Activated naive CD8-positive, alpha-beta T cell (primary cell): ENCODE measurements around the gene PSD.

Experiments
- H3K27ac Mint-ChIP-seq: one replicate; pipeline ENCODE4 v1.8.0; 2021; ENCODE audit warnings: mixed read lengths
- H3K27me3 Mint-ChIP-seq: one replicate; pipeline ENCODE4 v1.8.0; 2021; ENCODE audit warnings: mixed read lengths
- H3K36me3 Mint-ChIP-seq: one replicate; pipeline ENCODE4 v1.8.0; 2021; ENCODE audit warnings: mixed read lengths
- H3K4me1 Mint-ChIP-seq: one replicate; pipeline ENCODE4 v1.8.0; 2021; ENCODE audit warnings: low read depth, mixed read lengths
- H3K4me3 Mint-ChIP-seq: one replicate; pipeline ENCODE4 v1.8.0; 2021; ENCODE audit warnings: mild to moderate bottlenecking, mixed read lengths
- H3K9me3 Mint-ChIP-seq: one replicate; pipeline ENCODE4 v1.8.0; 2021; ENCODE audit warnings: low read depth, mixed read lengths

PSD gene

GRCh38 chr10:102431452-102432124 is 13.0 kb upstream of the PSD start:
- Mint-ChIP-seq H3K9me3 (no peaks in the 10 kb centered on the region), H3K4me3 (peak overlapping the region; percentile 93), H3K36me3 (peaks cover 2% of the 10 kb centered on the region), H3K4me1 (peaks cover 53% of the 10 kb centered on the region), H3K27ac (peak overlapping the region; percentile 90), H3K27me3 (no peaks in the 10 kb centered on the region)

GRCh38 chr10:102429468-102429867 is 10.9 kb upstream of the PSD start:
- H3K4me1 Mint-ChIP-seq: peaks cover 37% of the 10 kb centered on the region
- no peak overlapping the region for H3K27ac Mint-ChIP-seq
- H3K36me3 Mint-ChIP-seq: peaks cover 2% of the 10 kb centered on the region
- no peaks in the 10 kb centered on the region for H3K27me3 Mint-ChIP-seq
- H3K4me3 Mint-ChIP-seq: no peak overlapping the region
- no peaks in the 10 kb centered on the region for H3K9me3 Mint-ChIP-seq

- Mint-ChIP-seq H3K27me3 (no peaks in the 10 kb centered on the region), H3K36me3 (peaks cover 2% of the 10 kb centered on the region), H3K9me3 (no peaks in the 10 kb centered on the region), H3K4me1 (peaks cover 29% of the 10 kb centered on the region), H3K4me3 (no peak overlapping the region), H3K27ac (peak overlapping the region; percentile 30)
Measured at GRCh38 chr10:102426803-102427287, 8.3 kb upstream of the PSD start.

GRCh38 chr10:102425444-102425843 is 6.9 kb upstream of the PSD start:
- no peaks in the 10 kb centered on the region for H3K9me3 Mint-ChIP-seq
- H3K27ac Mint-ChIP-seq: no peak overlapping the region
- peaks cover 30% of the 10 kb centered on the region for H3K4me1 Mint-ChIP-seq

GRCh38 chr10:102424916-102425315 is 6.3 kb upstream of the PSD start:
- H3K36me3 Mint-ChIP-seq: no peaks in the 10 kb centered on the region
- H3K9me3 Mint-ChIP-seq: no peaks in the 10 kb centered on the region
- H3K4me1 Mint-ChIP-seq: peaks cover 35% of the 10 kb centered on the region
- H3K4me3 Mint-ChIP-seq: no peak overlapping the region
- no peak overlapping the region for H3K27ac Mint-ChIP-seq
- no peaks in the 10 kb centered on the region for H3K27me3 Mint-ChIP-seq

More at GRCh38 chr10:102425444-102425843, 6.9 kb upstream of the PSD start:
- H3K4me3 Mint-ChIP-seq: no peak overlapping the region
- no peaks in the 10 kb centered on the region for H3K36me3 Mint-ChIP-seq
- no peaks in the 10 kb centered on the region for H3K27me3 Mint-ChIP-seq

- H3K4me3 Mint-ChIP-seq: no peak overlapping the region
- H3K4me1 Mint-ChIP-seq: peaks cover 41% of the 10 kb centered on the region
- no peaks in the 10 kb centered on the region for H3K9me3 Mint-ChIP-seq
- H3K36me3 Mint-ChIP-seq: no peaks in the 10 kb centered on the region
- no peak overlapping the region for H3K27ac Mint-ChIP-seq
- no peaks in the 10 kb centered on the region for H3K27me3 Mint-ChIP-seq
Measured at GRCh38 chr10:102424145-102424544, 5.6 kb upstream of the PSD start.

- peaks cover 45% of the 10 kb centered on the region for H3K4me1 Mint-ChIP-seq
Measured at GRCh38 chr10:102423372-102423968, 4.9 kb upstream of the PSD start.

GRCh38 chr10:102422545-102423129 is 4.1 kb upstream of the PSD start:
- Mint-ChIP-seq H3K9me3 (no peaks in the 10 kb centered on the region), H3K36me3 (no peaks in the 10 kb centered on the region), H3K4me1 (peaks cover 48% of the 10 kb centered on the region), H3K27ac (peak overlapping the region; percentile 28), H3K27me3 (peaks cover 6% of the 10 kb centered on the region), H3K4me3 (peak overlapping the region; percentile 97)

More at GRCh38 chr10:102423372-102423968, 4.9 kb upstream of the PSD start:
- H3K27me3 Mint-ChIP-seq: no peaks in the 10 kb centered on the region
- H3K36me3 Mint-ChIP-seq: no peaks in the 10 kb centered on the region
- no peak overlapping the region for H3K27ac Mint-ChIP-seq
- peak overlapping the region; percentile 47 for H3K4me3 Mint-ChIP-seq
- H3K9me3 Mint-ChIP-seq: no peaks in the 10 kb centered on the region

GRCh38 chr10:102421757-102422512 is 3.4 kb upstream of the PSD start:
- peak overlapping the region; percentile 97 for H3K4me3 Mint-ChIP-seq
- peak overlapping the region; percentile 76 for H3K27ac Mint-ChIP-seq
- H3K9me3 Mint-ChIP-seq: no peaks in the 10 kb centered on the region
- H3K27me3 Mint-ChIP-seq: peaks cover 12% of the 10 kb centered on the region
- H3K4me1 Mint-ChIP-seq: peaks cover 40% of the 10 kb centered on the region
- no peaks in the 10 kb centered on the region for H3K36me3 Mint-ChIP-seq

- Mint-ChIP-seq H3K4me1 (peaks cover 37% of the 10 kb centered on the region), H3K27me3 (peaks cover 12% of the 10 kb centered on the region), H3K9me3 (no peaks in the 10 kb centered on the region), H3K27ac (no peak overlapping the region), H3K4me3 (peak overlapping the region; percentile 97), H3K36me3 (no peaks in the 10 kb centered on the region)
Measured at GRCh38 chr10:102421507-102421756, 2.8 kb upstream of the PSD start.

- Mint-ChIP-seq H3K27me3 (peaks cover 14% of the 10 kb centered on the region), H3K36me3 (no peaks in the 10 kb centered on the region), H3K4me1 (peaks cover 35% of the 10 kb centered on the region), H3K27ac (peak within 1 kb of the TSS; percentile 94), H3K4me3 (peak within 1 kb of the TSS; percentile 97), H3K9me3 (no peaks in the 10 kb centered on the region)
Measured at GRCh38 chr10:102420714-102421506, 2.3 kb upstream of the PSD start, which contains the start of gene FBXL15. FBXL15 (plus strand) TSS chr10:102420836; CDS start chr10:102421130, 294 bp downstream.

- peak overlapping the region; percentile 97 for H3K4me3 Mint-ChIP-seq
- no peaks in the 10 kb centered on the region for H3K9me3 Mint-ChIP-seq
- H3K27me3 Mint-ChIP-seq: peaks cover 15% of the 10 kb centered on the region
- H3K36me3 Mint-ChIP-seq: no peaks in the 10 kb centered on the region
- H3K4me1 Mint-ChIP-seq: peaks cover 35% of the 10 kb centered on the region
- H3K27ac Mint-ChIP-seq: peak overlapping the region; percentile 94
Measured at GRCh38 chr10:102420181-102420713, 1.7 kb upstream of the PSD start.

- Mint-ChIP-seq H3K9me3 (no peaks in the 10 kb centered on the region), H3K27me3 (peaks cover 15% of the 10 kb centered on the region), H3K27ac (no peak overlapping the region)
Measured at GRCh38 chr10:102419269-102420180, 940 bp upstream of the PSD start.

More at GRCh38 chr10:102419269-102420180, 940 bp upstream of the PSD start:
- H3K36me3 Mint-ChIP-seq: no peaks in the 10 kb centered on the region
- H3K4me3 Mint-ChIP-seq: peak overlapping the region; percentile 97
- H3K4me1 Mint-ChIP-seq: peaks cover 35% of the 10 kb centered on the region
